A673 (cell line): ENCODE results near the gene ZNF554. TPM values are rescaled to one million over a fixed set of nuclear protein-coding genes. Genes with fewer than 3 reads are reported as not detected.

ENCODE experiments used
- BruUV-seq: library from RNA; stranded (reverse); fragments of 400-500 nt; replicated peaks from 2 replicates; lab custom pipeline; 2021; lab: Mats Ljungman, UMichigan
- CTCF ChIA-PET: fragments of 300-600 bp; sonication (Branson Sonifier 250); formaldehyde crosslinking; loops from one replicate; lab custom pipeline; 2022; ENCODE audit warnings: antibody characterized with exemption; lab: Charles Lee
- POLR2A ChIA-PET: fragments of 300-600 bp; sonication (Branson Sonifier 250); formaldehyde crosslinking; loops from one replicate; lab custom pipeline; 2022; ENCODE audit warnings: antibody characterized with exemption; ENCODE audit not compliant: low non-redundant PET; lab: Charles Lee
- DNase-seq: peaks from one replicate; pipeline ENCODE4 v3.0.0-alpha.2; 2015; ENCODE audit warnings: low spot score
- H3K27ac ChIP-seq: fragments of 200-600 bp; sonication (generic); 2 replicates; pipeline ENCODE4 v1.5.1; 2016; ENCODE audit warnings: mixed run types, low read depth, mild to moderate bottlenecking, mixed read lengths, antibody characterized with exemption, low read length; ENCODE audit not compliant: poor library complexity, severe bottlenecking
- H3K27me3 ChIP-seq: fragments of 200-600 bp; sonication (generic); replicated peaks from 2 replicates; pipeline ENCODE4 v1.6.1; 2017; ENCODE audit warnings: mixed run types, low read depth, mild to moderate bottlenecking, mixed read lengths, antibody characterized with exemption, low read length; ENCODE audit not compliant: insufficient read depth, poor library complexity
- H3K36me3 ChIP-seq: fragments of 200-600 bp; sonication (generic); 2 replicates; pipeline ENCODE4 v1.6.1; 2016; ENCODE audit warnings: mixed run types, mild to moderate bottlenecking, mixed read lengths, antibody characterized with exemption, low read length; ENCODE audit not compliant: insufficient read depth, poor library complexity, severe bottlenecking
- H3K4me1 ChIP-seq: fragments of 200-600 bp; sonication (generic); 2 replicates; pipeline ENCODE4 v1.6.1; 2017; ENCODE audit warnings: mixed run types, mild to moderate bottlenecking, mixed read lengths, antibody characterized with exemption, low read length; ENCODE audit not compliant: insufficient read depth, poor library complexity, severe bottlenecking
- H3K4me3 ChIP-seq: fragments of 200-600 bp; sonication (generic); 2 replicates; pipeline ENCODE4 v1.5.1; 2016; ENCODE audit warnings: low read depth, mixed run types, mild to moderate bottlenecking, mixed read lengths, low read length; ENCODE audit not compliant: poor library complexity, severe bottlenecking
- H3K9me3 ChIP-seq: fragments of 200-600 bp; sonication (generic); 2 replicates; pipeline ENCODE4 v1.6.1; 2016; ENCODE audit warnings: mixed run types, low read depth, mild to moderate bottlenecking, mixed read lengths, antibody characterized with exemption, low read length; ENCODE audit not compliant: poor library complexity, severe bottlenecking
- CTCF ChIP-seq: fragments of 300-800, 200-600 bp; sonication (generic); conservative IDR thresholded peaks from 2 replicates; pipeline ENCODE4 v1.5.1; 2017; ENCODE audit warnings: low read depth, mild to moderate bottlenecking, antibody characterized with exemption, low read length, moderate library complexity, mixed read lengths
- EZH2 ChIP-seq: fragments of 200-600 bp; sonication (generic); IDR thresholded peaks from 2 replicates; pipeline ENCODE4 v1.6.1; 2017; ENCODE audit warnings: borderline replicate concordance, low read depth, mild to moderate bottlenecking, mixed read lengths, antibody characterized with exemption, low read length; ENCODE audit not compliant: poor library complexity, severe bottlenecking
- intact Hi-C: fragments of 100-400 bp; cut with micrococcal nuclease; formaldehyde crosslinking; loops from one replicate; pipeline ENCODE4 v1.10.0; 2022; ENCODE audit not compliant: unreplicated experiment
- total RNA-seq: library from RNA; stranded (reverse); gene quantifications from 2 replicates; pipeline ENCODE4 v1.2.3, GENCODE V29; 2021

Gene ZNF554
- total RNA-seq, 1 experiment from 2014 or later = 3.5 TPM

- intact Hi-C loops = no loop called here
- ChIA-PET CTCF (no interaction called here), POLR2A (interaction anchor here (0.6 kb wide), 1 partner anchor 47 kb away, joined by 3 read pairs; no protein-coding TSS in a partner anchor)
- Histone ChIP-seq H3K4me3 (no peak overlapping the region), H3K4me1 (peaks cover 4% of the 10 kb centered on the region), H3K27ac (no peak overlapping the region), H3K9me3 (no peaks in the 10 kb centered on the region), H3K27me3 (no peaks in the 10 kb centered on the region), H3K36me3 (peaks cover 4% of the 10 kb centered on the region)
- BruUV-seq = no TSS peak
- DNase-seq = no peak
- no peak for TF ChIP-seq EZH2
- no peak for TF ChIP-seq CTCF
These were observed 41.5 kb upstream of the ZNF554 start for GRCh38 chr19:2777952-2778683.

GRCh38 chr19:2779121-2779740, 40.4 kb upstream of the ZNF554 start:
- no peak overlapping the region for H3K4me3 ChIP-seq
- POLR2A ChIA-PET = no interaction called here
- no TSS peak for BruUV-seq
- CTCF ChIA-PET = interaction anchor here (0.5 kb wide), 1 partner anchor 834 kb away, joined by 5 read pairs; no protein-coding TSS in a partner anchor
- H3K27ac ChIP-seq = no peak overlapping the region
- intact Hi-C loops = no loop called here
- H3K4me1 ChIP-seq = peaks cover 14% of the 10 kb centered on the region
- no peak for DNase-seq
- no peaks in the 10 kb centered on the region for H3K9me3 ChIP-seq
- H3K27me3 ChIP-seq = no peaks in the 10 kb centered on the region
- TF ChIP-seq CTCF = no peak
- TF ChIP-seq EZH2 = no peak
- H3K36me3 ChIP-seq = peaks cover 4% of the 10 kb centered on the region

GRCh38 chr19:2780284-2780683, 39.4 kb upstream of the ZNF554 start:
- intact Hi-C loops = no loop called here
- ChIA-PET POLR2A (no interaction called here), CTCF (interaction anchor here (0.6 kb wide), 1 partner anchor 143 kb away, joined by 6 read pairs; no protein-coding TSS in a partner anchor)

More at GRCh38 chr19:2780284-2780683, 39.4 kb upstream of the ZNF554 start:
- Histone ChIP-seq H3K27me3 (no peaks in the 10 kb centered on the region), H3K4me1 (peaks cover 18% of the 10 kb centered on the region), H3K4me3 (no peak overlapping the region), H3K27ac (no peak overlapping the region), H3K36me3 (peaks cover 4% of the 10 kb centered on the region), H3K9me3 (no peaks in the 10 kb centered on the region)
- TF ChIP-seq EZH2 = no peak
- TF ChIP-seq CTCF = no peak
- BruUV-seq = no TSS peak
- no peak for DNase-seq
